Suppressor macrophage treated with lipopolysaccharide for 1 hour (primary cell): ENCODE results near the gene DCTN1.

Source experiments
- DNase-seq, 3 donors: peaks; one replicate each; pipeline ENCODE4 v3.0.0-alpha.2; 2020 to 2022

The DCTN1 gene

GRCh38 chr2:74413001-74413698, 33.0 kb upstream of the DCTN1 start:
- peak; percentile 22 to 36 (median 29) for DNase-seq

- DNase-seq: no peak
Observed at GRCh38 chr2:74407682-74408081, 27.6 kb upstream of the DCTN1 start.

GRCh38 chr2:74406035-74406434, 25.9 kb upstream of the DCTN1 start:
- no peak for DNase-seq

GRCh38 chr2:74401891-74402290, 21.8 kb upstream of the DCTN1 start:
- DNase-seq: no peak

GRCh38 chr2:74399785-74400184, 19.7 kb upstream of the DCTN1 start:
- DNase-seq: peak; percentile 49 to 56 (median 53)

GRCh38 chr2:74396149-74396548, 16.0 kb upstream of the DCTN1 start:
- no peak for DNase-seq

GRCh38 chr2:74393525-74393924, 13.4 kb upstream of the DCTN1 start:
- DNase-seq: no peak

- no peak for DNase-seq
Observed at GRCh38 chr2:74392449-74392743, 12.3 kb upstream of the DCTN1 start.

GRCh38 chr2:74391580-74392448, 11.7 kb upstream of the DCTN1 start:
- peak; percentile 95 to 98 (median 96) for DNase-seq

- peak in 2 of 3 donors; percentile 20 to 29 for DNase-seq
Observed at GRCh38 chr2:74391209-74391579, 11.1 kb upstream of the DCTN1 start.

- DNase-seq: no peak
Observed at GRCh38 chr2:74390606-74391005, 10.5 kb upstream of the DCTN1 start.

GRCh38 chr2:74387346-74387745, 7.2 kb upstream of the DCTN1 start:
- peak in 1 of 3 donors; percentile 8 for DNase-seq

- no peak for DNase-seq
Observed at GRCh38 chr2:74385396-74385795, 5.3 kb upstream of the DCTN1 start.

GRCh38 chr2:74384051-74384450, 3.9 kb upstream of the DCTN1 start:
- no peak for DNase-seq

- no peak for DNase-seq
Observed at GRCh38 chr2:74383254-74383653, 3.1 kb upstream of the DCTN1 start.

- DNase-seq: no peak
Observed at GRCh38 chr2:74381751-74382150, 1.6 kb upstream of the DCTN1 start.

- DNase-seq: no peak
Observed at GRCh38 chr2:74378007-74378406, 2.1 kb downstream of the DCTN1 start.

- no peak for DNase-seq
Observed at GRCh38 chr2:74375838-74376237, 4.3 kb downstream of the DCTN1 start.

GRCh38 chr2:74374509-74375205, 5.5 kb downstream of the DCTN1 start:
- DNase-seq: no peak

- no peak for DNase-seq
Observed at GRCh38 chr2:74373985-74374384, 6.1 kb downstream of the DCTN1 start.

- DNase-seq: peak in 2 of 3 donors; percentile 6 to 13
Observed at GRCh38 chr2:74373221-74373676, 6.9 kb downstream of the DCTN1 start.

GRCh38 chr2:74372674-74373073, 7.4 kb downstream of the DCTN1 start:
- no peak for DNase-seq

GRCh38 chr2:74371421-74371820, 8.7 kb downstream of the DCTN1 start:
- DNase-seq: no peak

- DNase-seq: no peak
Observed at GRCh38 chr2:74369976-74370375, 10.1 kb downstream of the DCTN1 start.
